Astrocyte (in vitro differentiated cells and primary cell): Measurements from ENCODE around the gene PLCB4. TPM values are rescaled to one million over a fixed set of nuclear protein-coding genes. Genes with fewer than 3 reads are reported as not detected.
A peak's percentile ranks its signal among the peaks of the same experiment; 100 is the strongest.

Experiments used
- DNase-seq: peaks from one replicate; pipeline ENCODE4 v3.0.0-alpha.2; 2010; ENCODE audit warnings: low read depth
- FAIRE-seq: peaks from 2 replicates; lab custom pipeline; 2011; peaks lifted over from hg19 to GRCh38; lab: Jason Lieb, UNC
- H2AFZ ChIP-seq: 2 replicates; pipeline ENCODE4 v1.6.0; 2012; ENCODE audit warnings: low read depth, low read length, inconsistent platforms
- H3K27ac ChIP-seq: 2 replicates; pipeline ENCODE4 v1.5.1; 2011; ENCODE audit warnings: low read depth, low read length, inconsistent platforms
- H3K27me3 ChIP-seq: 2 replicates; pipeline ENCODE4 v1.6.0; 2011; ENCODE audit warnings: low read length, inconsistent platforms; ENCODE audit not compliant: insufficient read depth
- H3K36me3 ChIP-seq: 2 replicates; pipeline ENCODE4 v1.5.1; 2011; ENCODE audit warnings: low read length, inconsistent platforms; ENCODE audit not compliant: insufficient read depth
- H3K4me1 ChIP-seq: 2 replicates; pipeline ENCODE4 v1.5.1; 2011; ENCODE audit warnings: low read length, inconsistent platforms; ENCODE audit not compliant: insufficient read depth
- H3K4me2 ChIP-seq: 2 replicates; pipeline ENCODE4 v1.6.0; 2012; ENCODE audit warnings: low read length, inconsistent platforms
- H3K4me3 ChIP-seq: 2 replicates; pipeline ENCODE4 v1.5.1; 2011; ENCODE audit warnings: low read depth, mild to moderate bottlenecking, low read length, inconsistent platforms; ENCODE audit not compliant: insufficient read depth
- H3K79me2 ChIP-seq: 2 replicates; pipeline ENCODE4 v1.6.0; 2012; ENCODE audit warnings: mild to moderate bottlenecking, low read length, inconsistent platforms; ENCODE audit not compliant: insufficient read depth
- H3K9ac ChIP-seq: 2 replicates; pipeline ENCODE4 v1.6.0; 2012; ENCODE audit warnings: mild to moderate bottlenecking, low read length, inconsistent platforms
- H3K9me3 ChIP-seq: 2 replicates; pipeline ENCODE4 v1.5.1; 2012; ENCODE audit warnings: low read depth, mild to moderate bottlenecking, low read length, inconsistent platforms; ENCODE audit not compliant: insufficient read depth
- H4K20me1 ChIP-seq: 2 replicates; pipeline ENCODE4 v1.6.0; 2012; ENCODE audit warnings: low read length, inconsistent platforms; ENCODE audit not compliant: insufficient read depth
- H3K27ac Mint-ChIP-seq: one replicate; pipeline ENCODE4 v1.8.0; 2021; ENCODE audit warnings: mild to moderate bottlenecking, mixed read lengths; ENCODE audit not compliant: unreplicated experiment
- H3K27me3 Mint-ChIP-seq: one replicate; pipeline ENCODE4 v1.8.0; 2021; ENCODE audit warnings: low read depth, mixed read lengths; ENCODE audit not compliant: unreplicated experiment
- H3K36me3 Mint-ChIP-seq: one replicate; pipeline ENCODE4 v1.8.0; 2021; ENCODE audit warnings: low read depth, mixed read lengths; ENCODE audit not compliant: unreplicated experiment
- H3K4me1 Mint-ChIP-seq: one replicate; pipeline ENCODE4 v1.8.0; 2021; ENCODE audit warnings: low read depth, mixed read lengths; ENCODE audit not compliant: unreplicated experiment
- H3K4me3 Mint-ChIP-seq: one replicate; pipeline ENCODE4 v1.8.0; 2021; ENCODE audit warnings: mild to moderate bottlenecking, moderate library complexity, mixed read lengths; ENCODE audit not compliant: unreplicated experiment
- H3K9me3 Mint-ChIP-seq: one replicate; pipeline ENCODE4 v1.8.0; 2021; ENCODE audit warnings: mild to moderate bottlenecking, mixed read lengths; ENCODE audit not compliant: unreplicated experiment
- EZH2 ChIP-seq: IDR thresholded peaks from 2 replicates; pipeline ENCODE4 v1.6.1; 2012; ENCODE audit warnings: mild to moderate bottlenecking, low read length, inconsistent platforms; ENCODE audit not compliant: insufficient read depth
- total RNA-seq: library from RNA; stranded (reverse); gene quantifications from 2 replicates; pipeline ENCODE4 v1.2.1, GENCODE V29; 2021
- TF ChIP-seq, protein P1 (sequence below): IDR thresholded peaks from 2 replicates; pipeline ENCODE4 v1.5.1; 2011; ENCODE audit warnings: low read depth, mild to moderate bottlenecking, inconsistent platforms, low read length, moderate library complexity; ENCODE audit not compliant: insufficient read depth

PLCB4 gene
- total RNA-seq, 1 donor from 2014 or later: 58.2 TPM

DNA sequence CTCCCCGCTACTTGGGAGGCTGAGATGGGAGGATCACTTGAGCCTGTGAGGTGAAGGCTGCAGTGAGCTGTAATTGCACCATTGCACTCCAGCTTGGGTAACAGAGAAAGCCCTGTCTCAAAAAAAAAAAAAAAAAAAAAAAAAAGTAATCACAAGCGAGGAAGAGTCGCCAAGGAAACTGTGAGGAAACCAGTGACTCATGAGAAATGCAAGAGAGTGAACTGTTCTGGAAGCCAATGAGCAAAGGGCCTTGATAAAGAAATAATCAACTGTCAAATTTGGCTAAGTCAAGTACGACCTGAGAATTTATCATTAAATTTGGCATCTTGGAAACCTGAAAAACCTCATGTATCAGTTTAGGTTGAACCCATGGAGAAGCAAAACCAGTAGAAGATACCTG lies 429.4 kb downstream of the PLCB4 start:
- H3K9me3 Mint-ChIP-seq: peaks cover 1% of the 10 kb centered on the region
- Histone ChIP-seq H3K36me3 (no peaks in the 10 kb centered on the region), H3K4me1 (no peaks in the 10 kb centered on the region), H3K4me3 (no peak overlapping the region), H3K27ac (no peak overlapping the region), H3K79me2 (no peaks in the 10 kb centered on the region), H3K4me2 (no peak overlapping the region), H2AFZ (no peak overlapping the region), H3K9ac (no peak overlapping the region), H3K27me3 (no peaks in the 10 kb centered on the region), H3K9me3 (no peaks in the 10 kb centered on the region), H4K20me1 (no peaks in the 10 kb centered on the region)
- no peak for FAIRE-seq
- no peak overlapping the region for H3K4me3 Mint-ChIP-seq
- no peak overlapping the region for H3K27ac Mint-ChIP-seq
- H3K36me3 Mint-ChIP-seq: no peaks in the 10 kb centered on the region
- TF ChIP-seq, protein P1, sequence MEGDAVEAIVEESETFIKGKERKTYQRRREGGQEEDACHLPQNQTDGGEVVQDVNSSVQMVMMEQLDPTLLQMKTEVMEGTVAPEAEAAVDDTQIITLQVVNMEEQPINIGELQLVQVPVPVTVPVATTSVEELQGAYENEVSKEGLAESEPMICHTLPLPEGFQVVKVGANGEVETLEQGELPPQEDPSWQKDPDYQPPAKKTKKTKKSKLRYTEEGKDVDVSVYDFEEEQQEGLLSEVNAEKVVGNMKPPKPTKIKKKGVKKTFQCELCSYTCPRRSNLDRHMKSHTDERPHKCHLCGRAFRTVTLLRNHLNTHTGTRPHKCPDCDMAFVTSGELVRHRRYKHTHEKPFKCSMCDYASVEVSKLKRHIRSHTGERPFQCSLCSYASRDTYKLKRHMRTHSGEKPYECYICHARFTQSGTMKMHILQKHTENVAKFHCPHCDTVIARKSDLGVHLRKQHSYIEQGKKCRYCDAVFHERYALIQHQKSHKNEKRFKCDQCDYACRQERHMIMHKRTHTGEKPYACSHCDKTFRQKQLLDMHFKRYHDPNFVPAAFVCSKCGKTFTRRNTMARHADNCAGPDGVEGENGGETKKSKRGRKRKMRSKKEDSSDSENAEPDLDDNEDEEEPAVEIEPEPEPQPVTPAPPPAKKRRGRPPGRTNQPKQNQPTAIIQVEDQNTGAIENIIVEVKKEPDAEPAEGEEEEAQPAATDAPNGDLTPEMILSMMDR: no peak
- TF ChIP-seq EZH2: no peak
- peaks cover 2% of the 10 kb centered on the region for H3K4me1 Mint-ChIP-seq
- peak; percentile 22 for DNase-seq
- peaks cover 9% of the 10 kb centered on the region for H3K27me3 Mint-ChIP-seq

DNA sequence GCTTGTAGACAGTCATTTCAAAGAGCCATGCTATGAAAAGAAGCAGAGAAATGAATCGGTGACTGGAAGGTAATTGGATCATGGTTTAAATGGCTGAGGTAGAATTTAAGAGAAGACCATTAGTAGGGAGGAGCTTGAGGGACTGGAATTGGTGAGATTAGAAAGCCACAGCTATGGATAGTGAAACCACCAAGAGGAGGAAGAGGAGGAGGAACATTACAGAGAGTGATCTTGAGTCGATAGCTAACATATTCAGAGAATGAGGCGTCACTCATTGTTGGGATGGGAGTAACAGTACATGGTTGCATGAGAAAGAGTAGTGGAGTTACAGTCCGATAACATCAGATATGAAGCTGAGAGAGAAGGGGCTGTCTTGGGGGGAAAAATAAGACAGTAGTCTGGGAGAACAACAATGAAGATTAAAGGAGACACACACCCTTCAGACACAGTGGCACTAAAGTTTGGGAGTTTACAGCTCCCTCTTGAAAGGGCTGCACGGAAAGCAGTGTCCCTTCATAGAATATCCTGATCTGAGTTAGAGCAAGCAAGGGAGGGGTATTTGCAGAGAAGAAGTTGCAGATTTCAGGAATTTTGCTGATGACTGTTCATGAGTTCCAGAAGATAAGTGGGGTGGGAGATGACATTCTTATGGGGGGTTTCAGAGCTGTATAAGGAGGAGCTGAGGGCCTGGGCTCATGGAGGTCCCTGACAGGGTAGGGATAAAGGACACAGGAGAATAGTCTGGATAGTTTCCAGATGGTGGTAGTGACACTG lies 430.4 kb downstream of the PLCB4 start:
- H3K9me3 ChIP-seq: no peaks in the 10 kb centered on the region
- H3K4me2 ChIP-seq: no peak overlapping the region
- Mint-ChIP-seq H3K9me3 (peaks cover 1% of the 10 kb centered on the region), H3K4me3 (no peak overlapping the region), H3K27ac (no peak overlapping the region), H3K27me3 (peaks cover 9% of the 10 kb centered on the region), H3K4me1 (peaks cover 2% of the 10 kb centered on the region), H3K36me3 (no peaks in the 10 kb centered on the region)
- no peaks in the 10 kb centered on the region for H3K79me2 ChIP-seq
- FAIRE-seq (no peak), DNase-seq (no peak)
- no peak overlapping the region for H3K4me3 ChIP-seq
- H3K27ac ChIP-seq: no peak overlapping the region
- no peaks in the 10 kb centered on the region for H3K4me1 ChIP-seq
- TF ChIP-seq, protein P1: no peak
- no peak for TF ChIP-seq EZH2
- H3K36me3 ChIP-seq: no peaks in the 10 kb centered on the region
- H2AFZ ChIP-seq: no peak overlapping the region
- H3K9ac ChIP-seq: no peak overlapping the region
- H4K20me1 ChIP-seq: no peaks in the 10 kb centered on the region
- no peaks in the 10 kb centered on the region for H3K27me3 ChIP-seq

DNA sequence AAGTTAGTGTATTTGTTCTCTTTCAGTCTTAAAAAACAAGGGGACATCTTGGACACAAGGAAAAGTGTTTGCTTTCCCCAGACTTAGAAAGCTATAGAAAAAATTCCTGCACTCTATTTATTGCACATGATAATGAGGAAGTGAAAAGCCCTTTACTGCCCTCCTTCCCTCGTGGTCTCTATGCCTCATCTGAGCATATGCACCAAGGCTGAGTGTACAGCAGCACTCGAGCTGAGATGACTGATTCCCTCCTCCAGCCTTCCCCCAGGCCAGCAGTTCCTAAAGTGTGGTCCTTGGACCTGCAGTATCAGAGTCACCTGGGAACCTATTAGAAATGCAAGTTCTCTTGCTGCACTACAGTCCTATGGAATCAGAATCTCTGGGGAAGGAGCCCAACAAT lies 431.2 kb downstream of the PLCB4 start:
- Histone ChIP-seq H3K9ac (no peak overlapping the region), H2AFZ (no peak overlapping the region), H3K79me2 (no peaks in the 10 kb centered on the region), H3K4me2 (no peak overlapping the region), H3K27ac (no peak overlapping the region), H3K36me3 (no peaks in the 10 kb centered on the region), H3K9me3 (no peaks in the 10 kb centered on the region), H3K4me3 (no peak overlapping the region), H4K20me1 (no peaks in the 10 kb centered on the region), H3K4me1 (no peaks in the 10 kb centered on the region), H3K27me3 (peaks cover under 1% of the 10 kb centered on the region)
- H3K4me1 Mint-ChIP-seq: peaks cover 2% of the 10 kb centered on the region
- no peak overlapping the region for H3K27ac Mint-ChIP-seq
- peaks cover 1% of the 10 kb centered on the region for H3K9me3 Mint-ChIP-seq
- TF ChIP-seq, protein P1: no peak
- TF ChIP-seq EZH2: no peak
- no peak overlapping the region for H3K4me3 Mint-ChIP-seq
- FAIRE-seq (no peak), DNase-seq (no peak)
- peaks cover 12% of the 10 kb centered on the region for H3K27me3 Mint-ChIP-seq
- no peaks in the 10 kb centered on the region for H3K36me3 Mint-ChIP-seq
